Fibroblast of the aortic adventitia (primary cell): ENCODE data around the gene ALDH3A2. TPM values are rescaled to one million over a fixed set of nuclear protein-coding genes. Genes with fewer than 3 reads are reported as not detected.

Experiments used
- DNase-seq: peaks from one replicate; pipeline ENCODE4 v3.0.0-alpha.2; 2010; ENCODE audit warnings: low read depth
- H3K4me3 ChIP-seq: 2 replicates; pipeline ENCODE4 v1.5.1; 2011; ENCODE audit warnings: low read depth, mild to moderate bottlenecking, control low read depth, low read length, moderate library complexity
- CTCF ChIP-seq: IDR thresholded peaks from 2 replicates; pipeline ENCODE4 v1.5.1; 2011; ENCODE audit warnings: mild to moderate bottlenecking, low read length, control low read depth, inconsistent platforms; ENCODE audit not compliant: insufficient read depth
- total RNA-seq: library from RNA; depleted of rRNA; stranded (reverse); fragments of >200 nt; gene quantifications from 2 replicates; pipeline ENCODE4 v1.2.3, GENCODE V29; 2012; ENCODE audit warnings: low replicate concordance

Gene ALDH3A2
- total RNA-seq = 59.7 and 165 TPM in 2 replicates

GRCh38 chr17:19648475-19649273, at the start of gene ALDH3A2:
Gene ALDH3A2, plus strand, starts transcription at chr17:19648751. Its CDS starts 221 bp downstream, at chr17:19648972.
- TF ChIP-seq CTCF = peak; percentile 36
- peak within 1 kb of the TSS; percentile 84 for H3K4me3 ChIP-seq
- DNase-seq = peak; percentile 91

- DNase-seq = no peak
- TF ChIP-seq CTCF = no peak
- no peak overlapping the region for H3K4me3 ChIP-seq
Measured at GRCh38 chr17:19610311-19610710, 38.2 kb upstream of the ALDH3A2 start.

- TF ChIP-seq CTCF = no peak
- DNase-seq = no peak
- H3K4me3 ChIP-seq = no peak overlapping the region
Measured at GRCh38 chr17:19610879-19611278, 37.7 kb upstream of the ALDH3A2 start.

GRCh38 chr17:19613979-19614378, 34.6 kb upstream of the ALDH3A2 start:
- H3K4me3 ChIP-seq = no peak overlapping the region
- no peak for DNase-seq
- TF ChIP-seq CTCF = no peak

GRCh38 chr17:19614900-19615299, 33.7 kb upstream of the ALDH3A2 start:
- DNase-seq = no peak
- H3K4me3 ChIP-seq = no peak overlapping the region
- no peak for TF ChIP-seq CTCF

- no peak for TF ChIP-seq CTCF
- no peak for DNase-seq
- H3K4me3 ChIP-seq = no peak overlapping the region
Measured at GRCh38 chr17:19618015-19618414, 30.5 kb upstream of the ALDH3A2 start.

- no peak overlapping the region for H3K4me3 ChIP-seq
- TF ChIP-seq CTCF = no peak
Measured at GRCh38 chr17:19619705-19620325, 28.7 kb upstream of the ALDH3A2 start.

More at GRCh38 chr17:19619705-19620325, 28.7 kb upstream of the ALDH3A2 start:
- no peak for DNase-seq
